ENCODE data around the gene SPATA46. TPM values are rescaled to one million over a fixed set of nuclear protein-coding genes. Genes with fewer than 3 reads are reported as not detected.
"Not testable (repeated sequence)": the region's sequence is repeated elsewhere in the genome, so short reads cannot be mapped to it uniquely, and the experiment has no call there.

The SPATA46 gene
- total RNA-seq, 1 experiment from 2014 or later, result not detected

DNA sequence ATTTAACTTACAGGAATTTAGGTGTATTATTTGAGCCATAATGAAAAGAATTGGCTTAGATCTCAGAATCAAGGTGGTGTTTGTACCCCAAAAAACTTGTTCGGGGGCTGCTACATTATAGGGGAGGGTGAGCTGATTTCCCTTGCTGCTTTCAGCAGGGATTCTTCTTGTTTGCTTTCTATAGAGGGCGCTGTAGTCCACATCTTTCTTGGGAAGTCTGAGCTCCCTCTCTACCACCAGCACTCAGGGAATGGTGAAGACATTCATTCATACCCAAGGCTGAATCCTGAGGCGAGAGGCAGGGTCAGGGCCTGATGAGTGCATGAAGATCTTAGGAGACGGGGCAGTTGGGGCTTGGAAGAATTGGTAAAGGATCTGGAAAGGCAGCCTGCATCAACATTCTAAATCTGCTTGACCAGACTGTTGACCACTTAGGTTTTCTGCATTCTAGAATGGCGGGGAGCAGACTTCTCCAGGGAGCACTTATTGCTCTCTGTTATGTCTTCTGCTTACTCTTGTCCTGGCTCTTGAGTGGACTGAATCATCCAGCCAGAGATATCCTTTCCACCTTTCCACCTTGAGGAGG is 18.9 kb downstream of the SPATA46 start:
- no peaks in the 10 kb centered on the region for H3K9me3 Mint-ChIP-seq (ENCODE audit: low read depth, unreplicated experiment)
- H3K4me1 Mint-ChIP-seq (ENCODE audit: low read depth, unreplicated experiment), result no peaks in the 10 kb centered on the region
- H3K36me3 Mint-ChIP-seq (ENCODE audit: insufficient read depth, unreplicated experiment), result peaks cover 5% of the 10 kb centered on the region
- no peak overlapping the region for H3K4me3 Mint-ChIP-seq (ENCODE audit: low read depth, unreplicated experiment)
- no peaks in the 10 kb centered on the region for H3K27me3 Mint-ChIP-seq (ENCODE audit: unreplicated experiment)
- TF ChIP-seq, protein P1, sequence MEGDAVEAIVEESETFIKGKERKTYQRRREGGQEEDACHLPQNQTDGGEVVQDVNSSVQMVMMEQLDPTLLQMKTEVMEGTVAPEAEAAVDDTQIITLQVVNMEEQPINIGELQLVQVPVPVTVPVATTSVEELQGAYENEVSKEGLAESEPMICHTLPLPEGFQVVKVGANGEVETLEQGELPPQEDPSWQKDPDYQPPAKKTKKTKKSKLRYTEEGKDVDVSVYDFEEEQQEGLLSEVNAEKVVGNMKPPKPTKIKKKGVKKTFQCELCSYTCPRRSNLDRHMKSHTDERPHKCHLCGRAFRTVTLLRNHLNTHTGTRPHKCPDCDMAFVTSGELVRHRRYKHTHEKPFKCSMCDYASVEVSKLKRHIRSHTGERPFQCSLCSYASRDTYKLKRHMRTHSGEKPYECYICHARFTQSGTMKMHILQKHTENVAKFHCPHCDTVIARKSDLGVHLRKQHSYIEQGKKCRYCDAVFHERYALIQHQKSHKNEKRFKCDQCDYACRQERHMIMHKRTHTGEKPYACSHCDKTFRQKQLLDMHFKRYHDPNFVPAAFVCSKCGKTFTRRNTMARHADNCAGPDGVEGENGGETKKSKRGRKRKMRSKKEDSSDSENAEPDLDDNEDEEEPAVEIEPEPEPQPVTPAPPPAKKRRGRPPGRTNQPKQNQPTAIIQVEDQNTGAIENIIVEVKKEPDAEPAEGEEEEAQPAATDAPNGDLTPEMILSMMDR (IDR thresholded peaks at IDR 0.05; ENCODE audit: unreplicated experiment), result peak; percentile 70
- BruUV-seq (replicated peaks), result no TSS peak
- H3K27ac Mint-ChIP-seq (ENCODE audit: unreplicated experiment), result no peak overlapping the region
- CTCF ChIA-PET, result interaction anchor here (0.6 to 1.7 kb wide), 22 partner anchors 8 to 565 kb away, joined by 3 to 12 read pairs (median 4); partner anchors contain the start of genes C1orf226 and UAP1
- DNase-seq, result peak; percentile 48
- intact Hi-C loops (cut with micrococcal nuclease; ENCODE audit: unreplicated experiment), result loop anchor here (1.0 to 10.0 kb wide), 2 partner anchors 35 to 147 kb away; no protein-coding TSS in a partner anchor

DNA sequence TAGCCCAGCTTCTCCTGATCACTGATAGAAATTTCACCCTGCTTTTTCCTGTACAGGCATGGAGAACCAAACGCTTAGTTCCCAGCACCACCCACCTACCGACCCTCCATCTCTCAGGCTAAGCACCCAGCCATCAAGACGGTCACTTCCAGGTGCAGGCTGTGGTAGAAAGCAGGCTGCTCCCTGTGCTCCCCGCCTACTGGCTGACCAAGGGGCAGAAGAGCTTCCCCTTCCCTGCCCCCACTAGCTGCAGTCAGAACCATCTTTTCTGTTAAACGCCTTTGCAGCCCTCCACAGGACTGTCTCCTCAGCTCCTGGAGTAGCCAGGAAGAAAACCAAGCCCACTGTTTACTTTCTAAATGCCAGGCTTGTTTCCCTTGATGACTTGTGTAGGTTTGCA is 23.0 kb downstream of the SPATA46 start:
- no TSS peak for BruUV-seq (replicated peaks)
- peaks cover 5% of the 10 kb centered on the region for H3K36me3 Mint-ChIP-seq (ENCODE audit: insufficient read depth, unreplicated experiment)
- H3K9me3 Mint-ChIP-seq (ENCODE audit: low read depth, unreplicated experiment), result no peaks in the 10 kb centered on the region
- CTCF ChIA-PET, result no interaction called here
- no peak for DNase-seq
- H3K27me3 Mint-ChIP-seq (ENCODE audit: unreplicated experiment), result no peaks in the 10 kb centered on the region
- TF ChIP-seq, protein P1 (IDR thresholded peaks at IDR 0.05; ENCODE audit: unreplicated experiment), result no peak
- H3K4me3 Mint-ChIP-seq (ENCODE audit: low read depth, unreplicated experiment), result no peak overlapping the region
- no peak overlapping the region for H3K27ac Mint-ChIP-seq (ENCODE audit: unreplicated experiment)
- H3K4me1 Mint-ChIP-seq (ENCODE audit: low read depth, unreplicated experiment), result peaks cover 32% of the 10 kb centered on the region
- intact Hi-C loops (cut with micrococcal nuclease; ENCODE audit: unreplicated experiment), result loop anchor here (10.0 kb wide), 1 partner anchor 151 kb away; no protein-coding TSS in a partner anchor

DNA sequence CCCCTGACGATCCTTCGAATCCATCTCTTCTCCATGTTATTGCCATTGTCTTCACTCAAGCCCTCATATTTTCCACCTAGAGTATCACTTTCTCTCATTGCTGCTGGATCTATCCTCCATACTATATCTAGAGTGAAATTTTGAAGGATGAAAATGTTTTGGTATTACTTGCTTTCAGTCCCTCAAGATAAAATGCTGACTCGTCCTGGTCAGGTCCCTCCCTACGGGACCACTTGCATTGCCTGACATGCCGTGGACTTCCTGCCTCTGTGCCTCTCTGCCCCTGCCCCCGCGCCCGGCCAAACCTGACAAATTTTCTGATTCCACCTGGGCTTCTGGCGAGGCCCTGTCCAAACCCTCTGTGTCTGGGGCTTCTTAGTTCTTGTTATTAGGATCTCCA is 23.6 kb downstream of the SPATA46 start:
- no peaks in the 10 kb centered on the region for H3K27me3 Mint-ChIP-seq (ENCODE audit: unreplicated experiment)
- CTCF ChIA-PET, result no interaction called here
- H3K27ac Mint-ChIP-seq (ENCODE audit: unreplicated experiment), result no peak overlapping the region
- H3K36me3 Mint-ChIP-seq (ENCODE audit: insufficient read depth, unreplicated experiment), result peaks cover 5% of the 10 kb centered on the region
- BruUV-seq (replicated peaks), result no TSS peak
- intact Hi-C loops (cut with micrococcal nuclease; ENCODE audit: unreplicated experiment), result loop anchor here (10.0 kb wide), 1 partner anchor 152 kb away; no protein-coding TSS in a partner anchor
- H3K4me3 Mint-ChIP-seq (ENCODE audit: low read depth, unreplicated experiment), result no peak overlapping the region
- H3K9me3 Mint-ChIP-seq (ENCODE audit: low read depth, unreplicated experiment), result no peaks in the 10 kb centered on the region
- TF ChIP-seq, protein P1 (IDR thresholded peaks at IDR 0.05; ENCODE audit: unreplicated experiment), result no peak
- no peak for DNase-seq
- H3K4me1 Mint-ChIP-seq (ENCODE audit: low read depth, unreplicated experiment), result peaks cover 37% of the 10 kb centered on the region

DNA sequence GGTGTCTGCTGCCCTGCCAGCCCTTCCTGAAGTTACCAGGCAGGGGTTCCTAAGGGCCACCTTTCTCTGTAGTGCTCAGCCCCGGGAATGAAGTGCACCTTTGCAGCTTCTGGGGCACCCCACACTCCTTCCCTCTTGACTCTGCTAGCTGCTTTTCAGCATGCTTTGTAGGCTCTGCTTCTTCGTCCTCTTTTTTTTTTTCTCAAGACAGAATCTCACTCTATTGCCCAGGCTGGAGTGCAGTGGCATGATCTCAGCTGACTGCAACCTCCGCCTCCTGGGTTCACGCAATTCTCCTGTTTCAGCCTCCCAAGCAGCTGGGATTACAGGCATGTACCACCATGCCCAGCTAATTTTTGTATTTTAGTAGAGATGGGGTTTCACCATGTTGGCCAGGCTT is 24.8 kb downstream of the SPATA46 start:
- H3K27me3 Mint-ChIP-seq (ENCODE audit: unreplicated experiment); H3K4me3 Mint-ChIP-seq (ENCODE audit: low read depth, unreplicated experiment); H3K36me3 Mint-ChIP-seq (ENCODE audit: insufficient read depth, unreplicated experiment); CTCF ChIA-PET; DNase-seq; H3K27ac Mint-ChIP-seq (ENCODE audit: unreplicated experiment); BruUV-seq (replicated peaks); H3K9me3 Mint-ChIP-seq (ENCODE audit: low read depth, unreplicated experiment): not testable (repeated sequence)
- peaks cover 49% of the 10 kb centered on the region for H3K4me1 Mint-ChIP-seq (ENCODE audit: low read depth, unreplicated experiment)
- intact Hi-C loops (cut with micrococcal nuclease; ENCODE audit: unreplicated experiment), result loop anchor here (10.0 kb wide), 1 partner anchor 153 kb away; no protein-coding TSS in a partner anchor

DNA sequence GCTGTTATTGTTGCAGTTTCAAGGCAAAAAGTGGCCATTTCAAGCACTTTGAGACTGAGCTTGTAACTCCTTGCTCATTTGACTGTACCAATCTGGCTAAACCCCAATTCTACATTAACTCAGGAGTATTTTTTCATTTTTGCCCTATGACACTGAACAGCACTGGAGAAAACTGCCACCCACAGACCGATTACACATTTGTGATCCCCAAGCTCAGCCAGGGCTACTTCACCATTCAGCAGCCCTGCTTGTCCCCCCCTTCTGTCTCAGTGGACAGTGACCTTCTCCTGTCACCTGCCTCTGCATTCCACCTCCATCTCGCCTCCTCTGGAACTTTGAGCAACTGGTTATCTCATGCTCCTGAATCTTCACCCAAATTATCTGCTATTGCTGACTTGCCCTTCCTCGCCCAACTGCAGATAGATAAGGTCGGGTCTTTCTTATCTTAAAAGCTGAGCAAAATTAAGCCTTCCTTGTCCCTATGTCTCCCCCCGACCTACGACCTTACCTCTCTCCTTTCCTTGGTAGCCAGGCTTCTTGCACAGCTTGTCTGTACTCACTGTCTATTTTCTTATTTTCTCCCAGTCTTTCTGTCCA is 25.3 kb downstream of the SPATA46 start:
- Mint-ChIP-seq H3K27me3 (ENCODE audit: unreplicated experiment) (no peaks in the 10 kb centered on the region), H3K4me3 (ENCODE audit: low read depth, unreplicated experiment) (no peak overlapping the region), H3K9me3 (ENCODE audit: low read depth, unreplicated experiment) (no peaks in the 10 kb centered on the region), H3K4me1 (ENCODE audit: low read depth, unreplicated experiment) (peaks cover 51% of the 10 kb centered on the region), H3K36me3 (ENCODE audit: insufficient read depth, unreplicated experiment) (peaks cover 5% of the 10 kb centered on the region), H3K27ac (ENCODE audit: unreplicated experiment) (no peak overlapping the region)
- intact Hi-C loops (cut with micrococcal nuclease; ENCODE audit: unreplicated experiment), result loop anchor here (10.0 kb wide), 1 partner anchor 153 kb away; no protein-coding TSS in a partner anchor
- TF ChIP-seq, protein P1 (IDR thresholded peaks at IDR 0.05; ENCODE audit: unreplicated experiment), result no peak
- no peak for DNase-seq
- BruUV-seq (replicated peaks), result no TSS peak
- CTCF ChIA-PET, result no interaction called here
